Activated T-helper 2 cell treated with anti-CD3 and anti-CD28 coated beads, Interferon-gamma antibody, Interleukin-2, Interleukin-4, amounts not matched to agents 10 μg/mL and 5 μg/mL and 100 μg/mL, durations not matched to agents 14 hours and 24 hours and 36 hours (primary cell): ENCODE data around the gene ATF7IP2. TPM values are rescaled to one million over a fixed set of nuclear protein-coding genes. Genes with fewer than 3 reads are reported as not detected.

Experiments used
- DNase-seq: peaks from one replicate; pipeline ENCODE4 v3.0.0; 2021; ENCODE audit warnings: low spot score
- H3K27ac Mint-ChIP-seq: one replicate; pipeline ENCODE4 v1.8.0; 2021; ENCODE audit warnings: mixed read lengths
- H3K27me3 Mint-ChIP-seq: one replicate; pipeline ENCODE4 v1.8.0; 2021; ENCODE audit warnings: low read depth, mixed read lengths
- H3K36me3 Mint-ChIP-seq: one replicate; pipeline ENCODE4 v1.8.0; 2021; ENCODE audit warnings: low read depth, mixed read lengths
- H3K4me1 Mint-ChIP-seq: one replicate; pipeline ENCODE4 v1.8.0; 2021; ENCODE audit warnings: low read depth, mixed read lengths
- H3K4me3 Mint-ChIP-seq: one replicate; pipeline ENCODE4 v1.8.0; 2021; ENCODE audit warnings: low read depth, mild to moderate bottlenecking, moderate library complexity, mixed read lengths
- H3K9me3 Mint-ChIP-seq: one replicate; pipeline ENCODE4 v1.8.0; 2021; ENCODE audit warnings: mixed read lengths
- intact Hi-C: fragments of 100-400 bp; cut with micrococcal nuclease; formaldehyde crosslinking; loops from one replicate; pipeline ENCODE4 v1.15.1; 2023
- total RNA-seq: library from RNA; stranded (reverse); gene quantifications from 2 replicates; pipeline ENCODE4 v1.2.3, GENCODE V29; 2022

ATF7IP2 gene
- total RNA-seq, 1 donor from 2014 or later, result 22.9 TPM

- Mint-ChIP-seq H3K27ac (no peak overlapping the region), H3K36me3 (no peaks in the 10 kb centered on the region), H3K27me3 (peaks cover 2% of the 10 kb centered on the region), H3K4me3 (no peak overlapping the region), H3K9me3 (no peaks in the 10 kb centered on the region), H3K4me1 (peaks cover 2% of the 10 kb centered on the region)
- no peak for DNase-seq
- intact Hi-C loops, result loop anchor here (5.0 kb wide), 1 partner anchor 407 kb away; no protein-coding TSS in a partner anchor
Measured at GRCh38 chr16:10510279-10510678, 124.4 kb downstream of the ATF7IP2 start.

- H3K27me3 Mint-ChIP-seq, result peaks cover 2% of the 10 kb centered on the region
- H3K36me3 Mint-ChIP-seq, result no peaks in the 10 kb centered on the region
- H3K4me1 Mint-ChIP-seq, result peaks cover 2% of the 10 kb centered on the region
- H3K4me3 Mint-ChIP-seq, result no peak overlapping the region
- H3K27ac Mint-ChIP-seq, result no peak overlapping the region
- no peaks in the 10 kb centered on the region for H3K9me3 Mint-ChIP-seq
- intact Hi-C loops, result loop anchor here (5.0 kb wide), 1 partner anchor 405 kb away; no protein-coding TSS in a partner anchor
- no peak for DNase-seq
Measured at GRCh38 chr16:10511829-10512228, 126.0 kb downstream of the ATF7IP2 start.

GRCh38 chr16:10514369-10515055 lies 128.7 kb downstream of the ATF7IP2 start:
- H3K4me1 Mint-ChIP-seq, result peaks cover 2% of the 10 kb centered on the region
- H3K4me3 Mint-ChIP-seq, result no peak overlapping the region
- no peaks in the 10 kb centered on the region for H3K36me3 Mint-ChIP-seq
- no peak for DNase-seq
- H3K27ac Mint-ChIP-seq, result no peak overlapping the region
- intact Hi-C loops, result loop anchor here (1.0 to 5.0 kb wide), 2 partner anchors 223 to 403 kb away; no protein-coding TSS in a partner anchor
- no peaks in the 10 kb centered on the region for H3K9me3 Mint-ChIP-seq
- H3K27me3 Mint-ChIP-seq, result peaks cover 2% of the 10 kb centered on the region

- peaks cover 2% of the 10 kb centered on the region for H3K4me1 Mint-ChIP-seq
- no peak overlapping the region for H3K27ac Mint-ChIP-seq
Measured at GRCh38 chr16:10517868-10518267, 132.0 kb downstream of the ATF7IP2 start.

GRCh38 chr16:10518479-10519041 lies 132.7 kb downstream of the ATF7IP2 start:
- H3K27ac Mint-ChIP-seq, result no peak overlapping the region
- no peaks in the 10 kb centered on the region for H3K36me3 Mint-ChIP-seq
- H3K27me3 Mint-ChIP-seq, result no peaks in the 10 kb centered on the region
- H3K9me3 Mint-ChIP-seq, result no peaks in the 10 kb centered on the region
- intact Hi-C loops, result no loop called here
- peaks cover 2% of the 10 kb centered on the region for H3K4me1 Mint-ChIP-seq
- DNase-seq, result no peak
- H3K4me3 Mint-ChIP-seq, result no peak overlapping the region

More at GRCh38 chr16:10517868-10518267, 132.0 kb downstream of the ATF7IP2 start:
- Mint-ChIP-seq H3K9me3 (no peaks in the 10 kb centered on the region), H3K36me3 (no peaks in the 10 kb centered on the region), H3K27me3 (peaks cover 2% of the 10 kb centered on the region), H3K4me3 (no peak overlapping the region)
- intact Hi-C loops, result no loop called here
- DNase-seq, result no peak

GRCh38 chr16:10519297-10519696 lies 133.4 kb downstream of the ATF7IP2 start:
- Mint-ChIP-seq H3K9me3 (no peaks in the 10 kb centered on the region), H3K36me3 (no peaks in the 10 kb centered on the region), H3K4me1 (peaks cover 2% of the 10 kb centered on the region), H3K27ac (no peak overlapping the region), H3K27me3 (no peaks in the 10 kb centered on the region), H3K4me3 (no peak overlapping the region)
- intact Hi-C loops, result no loop called here
- no peak for DNase-seq

- Mint-ChIP-seq H3K36me3 (no peaks in the 10 kb centered on the region), H3K27ac (no peak overlapping the region), H3K9me3 (no peaks in the 10 kb centered on the region), H3K4me3 (no peak overlapping the region), H3K27me3 (no peaks in the 10 kb centered on the region), H3K4me1 (peaks cover 2% of the 10 kb centered on the region)
- DNase-seq, result no peak
- intact Hi-C loops, result no loop called here
Measured at GRCh38 chr16:10519929-10520868, 134.3 kb downstream of the ATF7IP2 start.

- no peak for DNase-seq
- no peaks in the 10 kb centered on the region for H3K27me3 Mint-ChIP-seq
- peaks cover 2% of the 10 kb centered on the region for H3K4me1 Mint-ChIP-seq
- intact Hi-C loops, result loop anchor here (1.0 kb wide), 1 partner anchor 397 kb away; no protein-coding TSS in a partner anchor
- H3K4me3 Mint-ChIP-seq, result no peak overlapping the region
- no peak overlapping the region for H3K27ac Mint-ChIP-seq
- H3K9me3 Mint-ChIP-seq, result no peaks in the 10 kb centered on the region
- H3K36me3 Mint-ChIP-seq, result no peaks in the 10 kb centered on the region
Measured at GRCh38 chr16:10520869-10521578, 135.2 kb downstream of the ATF7IP2 start.

GRCh38 chr16:10521681-10522274 lies 135.9 kb downstream of the ATF7IP2 start:
- Mint-ChIP-seq H3K4me3 (no peak overlapping the region), H3K36me3 (no peaks in the 10 kb centered on the region), H3K27ac (no peak overlapping the region), H3K9me3 (no peaks in the 10 kb centered on the region), H3K4me1 (peaks cover 2% of the 10 kb centered on the region), H3K27me3 (no peaks in the 10 kb centered on the region)
- peak; percentile 10 for DNase-seq
- intact Hi-C loops, result loop anchor here (1.0 kb wide), 1 partner anchor 397 kb away; no protein-coding TSS in a partner anchor

- H3K27me3 Mint-ChIP-seq, result no peaks in the 10 kb centered on the region
- no peak overlapping the region for H3K4me3 Mint-ChIP-seq
- no peak for DNase-seq
- intact Hi-C loops, result no loop called here
- no peaks in the 10 kb centered on the region for H3K36me3 Mint-ChIP-seq
- no peak overlapping the region for H3K27ac Mint-ChIP-seq
- no peaks in the 10 kb centered on the region for H3K9me3 Mint-ChIP-seq
- H3K4me1 Mint-ChIP-seq, result peaks cover 2% of the 10 kb centered on the region
Measured at GRCh38 chr16:10522966-10523365, 137.1 kb downstream of the ATF7IP2 start.

- Mint-ChIP-seq H3K36me3 (no peaks in the 10 kb centered on the region), H3K27me3 (no peaks in the 10 kb centered on the region), H3K27ac (no peak overlapping the region), H3K4me1 (peaks cover 2% of the 10 kb centered on the region), H3K4me3 (no peak overlapping the region), H3K9me3 (no peaks in the 10 kb centered on the region)
- DNase-seq, result no peak
- intact Hi-C loops, result no loop called here
Measured at GRCh38 chr16:10525214-10525825, 139.5 kb downstream of the ATF7IP2 start.
